ENCODE data around the gene BLOC1S1.

DNA sequence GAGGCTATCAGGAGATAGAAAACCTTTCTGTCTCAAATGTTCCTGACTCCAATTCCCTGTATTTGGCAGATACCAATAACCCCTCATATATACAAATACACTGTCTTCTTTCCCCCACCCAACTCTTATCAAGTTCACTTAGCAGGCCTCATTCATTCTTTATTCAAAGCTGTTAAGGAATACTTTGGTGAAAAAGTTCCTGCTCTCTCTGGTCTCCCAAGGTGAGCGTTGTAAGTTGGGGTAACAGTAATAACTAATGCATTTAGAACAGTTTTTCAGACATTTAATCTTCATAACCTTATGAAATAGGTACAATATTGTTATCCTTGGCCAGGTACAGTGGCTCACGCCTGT lies 23.2 kb downstream of the BLOC1S1 start:
- no peak; the same call in 1 of the 2 replicates for TF ChIP-seq CTCF (conservative IDR thresholded peaks at IDR 0.05; ENCODE audit: low read length)
- TF ChIP-seq EZH2phosphoT487 (IDR thresholded peaks at IDR 0.05; ENCODE audit: borderline replicate concordance, low read depth, low read length) = no peak

Measured in OCI-LY7 (cell line).